HG03103 (cell line): Measurements from ENCODE around the gene IP6K1.
"Not testable (repeated sequence)": the region's sequence is repeated elsewhere in the genome, so short reads cannot be mapped to it uniquely, and the experiment has no call there.

Source experiments
- ATAC-seq: cut with Tn5 transposase; IDR thresholded peaks from one replicate; pipeline ENCODE4 v1.9.1; 2021; ENCODE audit warnings: low read depth; ENCODE audit not compliant: unreplicated experiment

The IP6K1 gene

DNA sequence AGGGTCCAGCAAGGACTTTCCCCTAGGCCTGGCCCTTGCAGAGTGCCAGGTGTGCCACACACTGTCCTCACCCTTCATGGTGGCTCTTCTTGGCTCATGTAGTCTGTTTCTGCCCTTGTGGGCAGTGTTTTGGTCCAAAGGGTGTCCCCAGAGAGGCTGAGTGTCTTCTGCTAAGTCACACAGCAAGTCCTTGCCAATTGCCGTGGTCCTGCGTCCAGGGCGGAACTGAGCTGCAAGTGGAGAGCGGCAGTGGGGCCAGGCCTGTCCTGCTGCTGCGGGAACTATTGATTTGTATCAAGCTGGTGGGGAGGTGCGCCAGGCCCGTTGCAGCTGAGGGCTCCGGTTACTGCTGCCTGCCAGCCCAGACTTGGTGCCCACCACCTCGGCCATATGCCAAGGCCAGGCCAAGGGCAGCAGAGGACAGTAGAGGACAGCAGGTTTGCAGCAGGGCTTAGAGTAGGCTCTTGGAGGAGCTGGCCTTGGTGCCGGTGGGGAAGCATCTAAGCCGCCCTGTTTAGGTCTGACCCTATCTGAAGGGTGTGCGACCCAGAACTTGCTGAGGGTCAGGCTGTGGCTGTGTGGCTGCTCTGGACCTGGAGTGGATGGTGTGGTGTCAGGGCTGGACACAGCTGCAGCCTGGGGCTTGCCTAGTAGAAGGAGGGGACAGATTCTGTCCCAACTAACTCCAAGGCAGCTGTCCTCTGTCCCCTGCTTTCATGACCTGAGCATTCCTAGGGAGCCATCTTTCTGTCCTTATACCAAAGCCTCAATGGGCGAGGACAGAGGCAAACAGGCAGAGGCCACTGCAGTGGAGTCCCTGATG, 71.4 kb downstream of the IP6K1 start:
- no peak for ATAC-seq

DNA sequence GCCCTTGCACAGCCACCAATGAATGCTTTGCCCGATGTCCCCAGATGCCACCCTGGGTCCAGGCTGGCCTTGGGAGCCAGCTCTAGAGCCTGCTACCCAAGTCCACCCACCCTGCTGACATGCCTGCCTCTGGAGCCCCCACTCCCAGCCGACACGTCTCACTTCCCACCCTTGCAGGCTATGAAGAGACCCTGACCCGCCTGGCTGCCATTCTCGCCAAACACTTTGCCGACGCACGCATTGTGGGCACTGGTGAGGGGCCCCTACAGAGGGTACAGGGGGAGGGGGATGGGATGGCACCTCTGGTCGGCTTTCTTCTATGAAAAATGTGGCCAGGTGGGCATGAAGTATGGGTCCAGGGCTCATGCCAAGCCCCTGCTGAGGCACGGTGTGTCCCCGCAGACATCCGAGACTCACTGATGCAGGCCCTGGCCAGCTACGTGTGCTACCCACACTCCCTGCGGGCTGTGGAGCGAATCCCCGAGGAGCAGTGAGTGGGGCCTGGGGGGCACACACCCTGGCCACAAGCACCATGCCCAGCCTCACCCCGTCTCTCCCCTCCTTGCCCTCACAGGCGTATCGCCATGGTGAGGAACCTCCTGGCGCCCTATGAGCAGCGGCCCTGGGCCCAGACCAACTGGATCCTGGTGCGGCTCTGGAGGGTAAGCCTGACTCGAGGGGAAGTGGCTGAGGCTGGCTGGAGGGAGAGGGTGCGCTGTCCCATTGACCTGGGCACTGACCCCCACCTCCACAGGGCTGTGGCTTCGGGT, 72.8 kb downstream of the IP6K1 start:
- ATAC-seq = no peak

DNA sequence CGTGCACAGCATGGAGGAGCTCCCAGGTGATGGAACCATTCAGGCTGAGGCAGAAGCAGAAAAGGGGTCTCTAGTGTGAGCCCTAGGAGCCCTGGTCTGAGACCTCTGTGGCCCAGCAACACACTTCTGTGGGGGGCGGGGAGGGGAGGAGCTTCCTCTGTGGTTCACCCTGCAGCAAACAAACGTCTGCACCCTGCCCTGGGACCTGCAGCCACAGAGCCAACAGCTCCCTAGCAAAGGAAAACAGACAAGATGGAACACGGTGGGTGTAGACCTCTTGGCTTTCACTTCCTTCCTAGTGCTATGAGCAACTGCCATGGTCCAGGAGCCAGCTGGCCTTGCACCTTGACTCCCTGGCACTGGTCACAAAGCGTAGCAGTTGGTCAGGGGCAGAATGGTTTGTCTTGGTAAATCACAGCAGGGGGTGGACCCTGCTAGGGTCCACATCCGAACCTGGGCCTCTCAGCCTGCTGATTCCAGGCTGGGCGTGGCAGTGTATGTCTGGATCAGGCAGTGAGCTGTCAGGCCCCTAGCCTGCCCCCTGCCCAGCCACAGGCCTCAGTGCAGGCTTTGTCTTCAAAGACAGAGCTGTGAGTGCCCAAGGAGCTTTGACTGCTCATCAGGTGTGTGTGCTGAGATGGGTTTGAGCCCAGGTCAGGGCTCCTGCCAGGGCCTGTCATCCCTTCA, 73.6 kb downstream of the IP6K1 start:
- no peak for ATAC-seq

DNA sequence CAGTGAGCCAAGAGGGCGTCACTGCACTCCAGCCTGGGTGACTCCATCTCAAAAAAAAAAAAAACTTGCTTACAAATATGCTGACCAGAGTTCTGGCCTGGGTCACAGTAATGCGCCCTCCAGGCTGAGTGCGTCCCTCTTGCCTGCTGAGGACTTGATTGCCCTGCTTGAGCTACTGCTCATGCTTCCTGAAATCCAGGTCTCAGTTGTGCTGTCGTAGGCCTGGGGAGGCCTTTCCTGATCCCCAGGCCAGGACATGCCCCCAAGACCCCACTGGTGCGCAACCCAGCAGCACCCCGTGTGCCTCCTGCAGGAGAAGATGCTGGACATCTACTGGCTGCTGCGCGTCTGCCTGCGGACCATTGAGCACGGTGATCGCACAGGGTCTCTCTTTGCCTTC, 74.2 kb downstream of the IP6K1 start:
- ATAC-seq = no peak

DNA sequence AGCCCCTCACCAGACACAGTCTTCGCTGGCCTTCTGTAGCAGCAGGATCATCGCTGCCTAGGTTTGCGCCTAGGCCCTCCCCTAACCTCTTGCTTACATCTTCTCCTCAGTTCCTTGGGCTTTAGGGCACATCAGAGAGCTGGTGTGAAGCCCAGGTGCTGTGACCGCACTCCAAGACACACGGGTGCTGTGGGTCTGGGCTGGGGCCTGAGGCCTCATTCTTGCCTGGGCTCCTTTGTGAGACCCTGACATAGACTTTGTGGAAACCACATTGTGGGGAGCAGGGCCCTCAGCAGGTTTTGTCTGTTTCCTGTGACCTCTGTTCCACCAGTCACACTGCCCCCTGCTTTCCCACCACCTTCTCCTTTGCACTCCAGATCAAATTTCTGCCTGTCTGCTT, 74.9 kb downstream of the IP6K1 start:
- ATAC-seq = no peak

DNA sequence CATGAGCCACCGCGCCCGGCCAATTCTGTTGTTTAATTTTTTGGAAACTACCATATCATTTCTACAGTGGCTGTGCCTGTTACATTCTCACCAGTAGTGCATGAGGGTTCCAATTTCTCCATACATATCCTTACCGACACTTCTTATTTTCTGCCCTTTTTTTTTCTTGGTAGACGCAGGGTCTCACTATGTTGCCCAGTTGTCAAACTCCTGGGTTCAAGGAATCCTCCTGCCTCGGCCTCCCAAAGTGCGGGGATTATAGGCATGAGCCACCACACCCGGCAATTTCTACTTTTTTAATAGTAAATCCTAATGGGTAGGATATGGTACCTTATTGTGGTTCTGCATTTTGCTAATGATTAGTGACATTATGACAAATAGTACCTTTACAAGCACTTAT, 76.5 kb downstream of the IP6K1 start:
- ATAC-seq = no peak

DNA sequence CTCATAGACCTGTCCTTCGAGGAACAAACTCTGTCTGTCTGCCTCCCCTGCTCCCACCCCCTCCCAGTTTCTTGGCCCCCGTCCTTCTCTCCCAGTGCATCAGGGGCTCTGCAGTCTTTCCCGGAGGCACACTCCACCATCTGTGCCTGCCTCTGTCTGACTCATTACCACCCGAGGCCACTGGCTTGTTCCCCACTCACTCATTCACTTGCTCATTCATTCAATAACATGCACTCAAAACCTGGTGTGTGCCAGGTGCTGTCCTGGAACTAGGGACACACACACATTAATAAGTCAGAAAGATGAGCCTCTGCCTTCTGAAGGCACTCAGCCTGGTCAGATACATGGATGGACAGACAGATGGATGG, 79.2 kb downstream of the IP6K1 start:
- ATAC-seq = no peak

DNA sequence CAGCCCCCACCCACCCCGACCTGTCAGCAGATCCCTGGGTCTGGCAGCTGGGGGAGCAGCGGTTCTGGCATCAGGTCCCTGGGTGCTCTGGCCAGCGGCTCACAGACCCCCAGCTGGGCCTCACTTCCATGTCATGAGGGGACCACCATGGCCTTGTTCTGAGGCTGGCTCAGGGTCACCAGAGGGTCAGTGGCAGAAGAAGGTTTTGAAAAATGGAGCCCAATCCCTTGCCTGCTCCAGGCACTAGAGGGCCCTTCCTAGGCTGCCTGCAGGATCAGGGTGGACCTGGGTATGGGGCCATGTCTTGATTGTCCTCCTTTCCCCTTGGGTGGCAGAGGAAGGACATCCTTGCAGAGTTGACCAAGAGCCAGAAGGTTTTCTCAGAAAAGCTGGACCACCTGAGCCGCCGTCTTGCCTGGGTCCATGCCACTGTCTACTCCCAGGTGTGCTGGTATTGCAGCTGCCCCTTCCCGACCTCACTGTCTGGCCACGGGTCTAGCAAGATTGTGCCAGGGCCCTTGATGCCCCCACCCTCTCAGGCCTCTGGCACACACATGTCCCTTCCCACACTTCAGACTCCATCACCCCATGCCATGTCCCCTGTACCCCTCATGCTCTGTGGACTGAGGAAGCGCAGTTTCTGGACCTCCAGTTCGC, 79.8 kb downstream of the IP6K1 start:
- no peak for ATAC-seq

DNA sequence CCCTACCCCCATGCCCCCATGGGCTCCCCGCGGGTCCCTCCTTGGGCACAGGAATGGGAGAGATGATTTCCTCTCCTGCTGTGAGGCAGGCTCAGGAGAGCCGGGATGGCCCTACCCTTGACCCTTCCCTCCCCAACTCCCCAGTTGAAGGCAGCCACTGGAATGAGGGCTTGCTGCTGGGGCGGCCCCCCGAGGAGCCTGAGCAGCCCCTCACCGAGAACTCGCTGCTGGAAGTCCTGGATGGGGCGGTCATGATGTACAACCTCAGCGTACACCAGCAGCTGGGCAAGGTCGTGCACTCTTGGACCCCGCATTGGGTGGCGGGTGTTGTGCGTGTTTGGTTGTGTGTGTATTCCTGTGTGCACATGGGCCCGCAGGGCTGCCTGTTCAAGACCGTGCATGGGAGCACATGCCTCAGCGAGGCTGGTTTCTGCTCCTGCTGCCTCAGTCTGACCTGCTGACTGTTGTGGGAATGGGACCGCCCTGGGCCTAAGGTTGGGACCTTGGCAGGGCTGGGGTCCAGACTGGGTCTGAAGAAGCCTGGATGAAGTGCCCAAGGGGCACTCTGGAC, 80.9 kb downstream of the IP6K1 start:
- no peak for ATAC-seq

DNA sequence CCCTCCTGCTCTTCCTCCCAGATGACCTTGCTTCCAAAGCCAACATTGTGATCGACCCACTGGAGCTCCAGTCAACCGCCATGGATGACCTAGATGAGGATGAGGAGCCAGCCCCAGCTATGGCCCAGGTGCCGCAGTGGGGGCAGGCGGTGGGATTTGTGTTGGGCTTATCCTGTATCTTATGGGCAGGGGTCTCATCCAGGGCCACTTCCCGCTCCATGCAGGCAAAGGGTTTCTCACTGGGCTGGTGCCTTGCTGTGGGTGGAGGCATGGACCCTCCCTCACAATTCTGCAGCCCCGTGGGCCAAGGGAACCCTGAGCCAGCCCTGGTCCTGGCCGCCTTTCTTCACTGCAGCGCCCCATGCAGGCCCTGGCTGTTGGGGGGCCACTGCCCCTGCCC, 81.7 kb downstream of the IP6K1 start:
- ATAC-seq = no peak

DNA sequence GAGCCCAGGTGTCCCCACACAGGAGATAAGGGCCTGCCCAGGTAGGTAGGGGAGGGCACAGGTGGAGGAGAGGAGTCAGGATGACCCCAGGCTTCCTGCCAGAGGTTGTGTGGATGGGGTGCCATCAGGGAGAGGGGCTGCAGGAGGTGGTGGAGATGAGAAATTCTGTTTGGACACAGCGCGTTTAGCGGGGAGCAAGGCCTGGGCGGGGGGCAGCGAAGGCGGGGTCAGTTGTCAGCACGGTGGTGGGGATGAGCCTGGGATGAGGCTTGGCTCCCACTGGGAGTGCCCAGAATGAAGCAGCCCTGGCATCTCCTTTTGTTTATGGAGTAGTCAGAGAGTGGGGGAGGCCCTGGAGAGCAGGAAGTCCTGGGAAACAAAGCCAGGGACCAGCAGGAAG, 82.4 kb downstream of the IP6K1 start:
- ATAC-seq = no peak

DNA sequence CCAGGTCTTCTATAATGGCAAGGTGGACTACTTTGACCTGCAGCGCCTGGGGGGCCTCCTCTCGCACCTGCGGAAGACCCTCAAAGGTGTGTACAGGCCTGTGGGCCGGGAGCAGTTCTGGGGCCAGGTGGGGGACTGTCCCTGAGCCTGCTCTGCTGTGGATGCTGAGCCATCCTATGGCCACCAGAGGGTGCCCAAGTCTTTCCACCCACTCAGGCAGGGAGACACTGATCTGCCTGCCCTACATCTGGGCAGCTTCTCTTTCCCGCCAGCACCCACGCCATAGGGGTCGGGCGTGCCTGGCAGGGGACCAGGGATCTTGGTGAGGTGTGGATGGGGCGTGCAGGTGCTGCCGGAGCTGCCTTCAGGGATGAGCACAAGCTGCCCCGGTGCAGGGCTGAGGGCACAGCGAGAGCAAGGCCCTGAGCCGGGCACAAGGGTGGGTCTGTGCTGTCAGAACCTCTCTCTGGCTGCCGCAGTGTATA, 82.9 kb downstream of the IP6K1 start:
- ATAC-seq = no peak

DNA sequence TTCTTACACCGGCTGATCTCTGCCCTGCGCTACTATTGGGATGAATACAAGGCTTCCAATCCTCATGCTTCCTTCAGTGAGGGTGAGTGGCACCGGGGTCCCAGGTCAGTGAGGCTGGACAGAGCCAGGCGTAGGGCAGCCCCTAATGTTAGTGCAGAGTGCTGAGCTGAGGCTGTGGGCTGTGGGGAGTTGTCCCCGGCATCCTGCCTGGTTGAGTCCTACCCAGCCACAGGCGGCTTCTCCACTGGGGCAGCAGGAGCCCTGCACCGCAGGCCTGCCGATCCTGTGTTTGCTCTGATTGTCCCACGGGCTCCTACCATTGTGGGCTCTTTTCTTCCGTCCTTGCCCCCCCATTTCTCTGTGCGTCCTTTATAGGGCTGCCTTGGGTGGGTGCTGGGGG, 83.7 kb downstream of the IP6K1 start:
- no peak for ATAC-seq

DNA sequence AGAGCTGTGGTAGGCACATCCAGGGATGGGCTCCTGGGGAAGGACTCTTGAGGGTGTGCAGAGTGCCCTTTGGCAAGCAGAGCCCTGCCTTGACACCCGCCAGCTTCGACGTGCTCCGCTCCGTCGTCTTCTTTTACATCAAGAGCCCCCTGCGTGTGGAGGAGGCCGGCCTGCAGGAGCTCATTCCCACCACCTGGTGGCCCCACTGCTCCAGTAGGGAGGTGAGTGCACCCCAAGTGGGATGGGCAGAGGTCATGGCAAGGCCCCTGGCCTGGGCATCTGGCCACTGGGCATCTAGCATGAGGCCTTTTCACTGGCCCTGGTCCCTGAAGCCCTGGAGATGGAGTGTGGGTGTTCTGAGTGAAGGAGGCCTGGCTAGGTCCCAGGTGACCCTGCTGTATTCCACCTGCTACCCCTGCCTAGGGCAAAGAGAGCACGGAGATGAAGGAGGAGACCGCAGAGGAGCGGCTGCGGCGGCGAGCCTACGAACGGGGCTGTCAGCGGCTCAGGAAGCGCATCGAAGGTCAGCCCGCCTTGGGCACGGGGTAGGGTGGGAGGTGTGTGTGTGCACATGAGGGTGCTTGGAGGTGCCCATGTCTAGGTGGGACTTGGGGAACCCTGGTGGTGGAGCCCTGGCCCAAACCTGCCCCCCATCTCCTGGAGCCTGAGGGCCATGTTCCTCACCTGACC, 84.8 kb downstream of the IP6K1 start:
- ATAC-seq = no peak

DNA sequence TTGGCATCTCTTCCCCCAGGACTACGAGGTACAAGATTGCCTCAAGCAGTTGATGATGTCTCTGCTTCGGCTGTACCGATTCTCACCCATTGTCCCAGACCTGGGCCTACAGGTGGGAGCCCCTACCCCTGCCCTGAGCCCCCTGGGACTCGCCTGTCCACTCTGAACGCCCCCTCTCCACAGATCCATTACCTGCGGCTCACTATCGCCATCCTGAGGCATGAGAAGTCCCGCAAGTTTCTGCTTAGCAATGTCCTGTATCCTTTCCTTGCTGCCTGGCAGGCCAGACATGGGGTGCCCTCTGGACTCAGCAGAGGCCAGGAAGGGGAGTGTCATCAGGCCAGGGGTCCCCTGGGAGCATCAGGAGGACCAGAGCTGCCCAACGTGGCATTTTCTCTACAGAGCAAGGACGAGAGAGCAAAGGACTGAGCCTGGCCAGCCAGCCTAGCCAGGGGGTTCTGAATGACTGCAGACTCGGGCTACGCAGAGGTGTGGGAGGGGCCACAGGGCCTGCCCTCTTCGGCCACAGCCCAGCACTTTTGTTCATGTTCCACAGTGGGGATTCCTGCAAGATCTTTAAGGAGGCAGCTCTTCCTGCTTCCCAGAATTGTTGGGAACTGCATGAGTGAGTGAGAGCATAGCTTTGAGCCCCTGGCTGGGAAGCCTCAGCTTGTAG, 85.8 kb downstream of the IP6K1 start:
- ATAC-seq = no peak

DNA sequence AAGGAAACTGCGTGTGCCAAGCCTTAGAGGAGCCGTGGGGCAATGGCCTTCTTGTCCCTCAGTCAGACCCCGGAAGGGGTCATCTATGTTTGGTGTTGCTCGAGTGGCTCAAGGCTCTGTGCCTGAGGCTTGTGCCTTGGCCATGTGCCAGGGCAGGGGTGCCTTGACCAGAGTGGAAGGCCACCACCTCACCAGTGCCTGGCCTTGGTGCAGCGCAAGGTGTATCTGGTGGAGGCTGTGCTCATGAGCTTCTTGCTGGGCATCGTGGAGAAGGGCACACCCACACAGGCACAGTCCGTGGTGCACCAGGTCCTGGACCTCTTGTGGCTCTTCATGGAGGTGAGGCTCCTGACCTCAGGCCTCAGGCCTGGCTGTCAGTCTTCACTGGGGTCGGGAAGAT, 86.3 kb downstream of the IP6K1 start:
- no peak for ATAC-seq

DNA sequence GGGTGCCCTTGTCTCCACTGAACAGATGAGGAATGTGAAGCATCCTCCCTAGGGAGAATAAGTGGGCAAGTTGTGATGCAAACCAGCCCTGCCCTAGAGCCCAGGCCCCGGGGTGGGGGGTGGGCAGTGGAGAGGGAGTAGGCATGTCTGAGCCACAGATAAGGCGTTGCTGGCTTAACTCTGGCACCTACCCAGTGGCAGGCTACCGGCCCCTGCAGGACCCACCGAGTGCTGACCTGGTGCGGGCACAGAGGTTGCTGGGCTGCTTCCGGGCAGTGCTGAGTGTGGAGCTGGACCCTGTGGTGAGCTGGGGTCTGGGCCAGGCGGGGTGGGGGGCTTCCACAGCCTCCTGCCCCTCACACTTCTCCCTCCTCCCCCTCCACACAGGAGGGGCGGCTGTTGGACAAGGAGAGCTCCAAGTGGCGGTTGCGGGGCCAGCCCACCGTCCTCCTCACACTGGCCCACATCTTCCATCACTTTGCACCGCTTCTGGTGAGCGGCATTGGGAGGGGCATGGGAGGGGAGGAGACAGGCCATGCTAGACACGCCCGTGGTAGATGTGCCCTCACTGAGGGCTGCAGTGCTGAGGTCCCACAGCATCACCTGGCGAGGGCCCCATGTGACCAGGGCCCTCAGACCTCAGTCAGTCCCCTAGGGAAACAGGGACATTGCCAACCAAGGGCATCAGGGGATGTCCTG, 86.9 kb downstream of the IP6K1 start:
- ATAC-seq = no peak

DNA sequence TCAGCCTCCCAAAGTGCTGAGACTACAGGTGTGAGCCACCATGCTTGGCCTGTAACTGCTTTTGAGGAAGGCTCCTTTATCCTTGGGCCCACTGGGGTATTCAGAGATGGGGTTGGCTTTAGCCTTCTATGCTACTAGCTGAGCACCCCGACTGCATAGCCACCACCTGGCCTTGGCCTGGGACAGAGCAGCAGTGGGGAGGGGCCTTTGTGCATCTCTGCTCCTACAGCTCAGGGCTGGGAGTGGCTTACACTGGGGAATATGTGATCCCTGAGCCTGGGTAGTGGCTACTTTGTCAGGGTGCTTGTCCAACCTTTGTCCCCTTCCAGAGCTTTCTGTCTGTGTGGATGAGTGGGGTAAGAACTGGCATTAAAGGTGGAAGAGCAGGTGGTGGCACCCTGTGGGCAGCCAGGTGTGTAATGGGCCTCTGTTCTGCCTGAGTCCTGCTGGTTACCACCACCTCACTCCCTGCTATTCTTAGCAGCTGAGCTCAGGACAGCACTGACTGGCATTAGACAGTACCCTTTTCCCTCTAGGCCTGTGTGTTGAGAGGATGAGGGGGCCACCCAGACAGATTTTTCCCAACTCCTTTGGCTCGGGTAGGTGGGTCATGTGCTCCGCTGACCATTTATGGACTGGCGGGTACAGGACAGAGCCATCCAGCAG, 90.9 kb downstream of the IP6K1 start:
- ATAC-seq = not testable (repeated sequence)
